CD14-positive monocyte (primary cell): ENCODE results near the gene ZNF511. TPM values are rescaled to one million over a fixed set of nuclear protein-coding genes. Genes with fewer than 3 reads are reported as not detected.

ENCODE experiments used
- DNase-seq, 3 donors: peaks; one replicate each; pipeline ENCODE4 v3.0.0-alpha.2; 2011 to 2022
- H2AFZ ChIP-seq: 2 replicates; pipeline ENCODE4 v1.6.0; 2012; ENCODE audit warnings: mild to moderate bottlenecking, low read depth, low read length, inconsistent platforms; ENCODE audit not compliant: insufficient read depth, poor library complexity, severe bottlenecking
- H3K27ac ChIP-seq, 2 donors: 1 replicate in 1 of 2; 2 replicates in 1 of 2; pipeline ENCODE4 v1.5.1; 2012 to 2013; ENCODE audit warnings: low read length in 2 of 2, control low read depth in 1 of 2, inconsistent platforms in 1 of 2, low read depth in 1 of 2, mild to moderate bottlenecking in 1 of 2
- H3K27me3 ChIP-seq, 2 donors: one replicate each; pipeline versions ENCODE4 v1.6.0 to v1.6.1; 2011 to 2013; ENCODE audit warnings: low read length in 2 of 2; ENCODE audit not compliant: control insufficient read depth in 2 of 2, insufficient read depth in 2 of 2
- H3K36me3 ChIP-seq, 2 donors: replicated peaks in 1 of 2; 1 replicate in 1 of 2; 2 replicates in 1 of 2; pipeline versions ENCODE4 v1.5.1 to v1.6.1; 2012 to 2013; ENCODE audit warnings: low read length in 2 of 2, control low read depth in 1 of 2, inconsistent platforms in 1 of 2, mild to moderate bottlenecking in 1 of 2; ENCODE audit not compliant: insufficient read depth in 2 of 2, control insufficient read depth in 1 of 2
- H3K4me1 ChIP-seq, 2 donors: 1 replicate in 1 of 2; 2 replicates in 1 of 2; pipeline versions ENCODE4 v1.5.1 to v1.6.1; 2012 to 2013; ENCODE audit warnings: low read length in 2 of 2, control low read depth in 1 of 2, inconsistent platforms in 1 of 2, mild to moderate bottlenecking in 1 of 2, moderate library complexity in 1 of 2; ENCODE audit not compliant: insufficient read depth in 2 of 2, control insufficient read depth in 1 of 2
- H3K4me2 ChIP-seq: replicated peaks from 2 replicates; pipeline ENCODE3; 2012; ENCODE audit warnings: low read length, moderate library complexity, mild to moderate bottlenecking; ENCODE audit not compliant: poor library complexity, severe bottlenecking; ENCODE audit errors: extremely low read depth
- H3K4me3 ChIP-seq, 3 experiments: fragments of 200-600 bp in 1 of 3; sonication (generic) in 1 of 3; replicated peaks in 1 of 3; 1 replicate in 2 of 3; 2 replicates in 1 of 3; pipeline ENCODE4 v1.5.1; 2011 to 2013; ENCODE audit warnings: low read length in 3 of 3, mild to moderate bottlenecking in 3 of 3, control low read depth in 2 of 3, low read depth in 2 of 3, inconsistent platforms in 1 of 3, moderate library complexity in 1 of 3
- H3K79me2 ChIP-seq: 2 replicates; pipeline ENCODE4 v1.6.0; 2012; ENCODE audit warnings: mild to moderate bottlenecking, control low read depth, inconsistent platforms, low read length, moderate library complexity; ENCODE audit not compliant: insufficient read depth
- H3K9ac ChIP-seq: 2 replicates; pipeline ENCODE4 v1.6.0; 2017; ENCODE audit warnings: low read length, mild to moderate bottlenecking; ENCODE audit not compliant: insufficient read depth, poor library complexity, severe bottlenecking
- H3K9me3 ChIP-seq, 2 donors: replicated peaks in 1 of 2; 1 replicate in 1 of 2; 2 replicates in 1 of 2; pipeline versions ENCODE4 v1.5.1 to v1.6.1; 2012 to 2013; ENCODE audit warnings: low read length in 2 of 2, control low read depth in 1 of 2; ENCODE audit not compliant: control insufficient read depth in 1 of 2, insufficient read depth in 1 of 2
- H4K20me1 ChIP-seq: 2 replicates; pipeline ENCODE4 v1.6.0; 2012; ENCODE audit warnings: mild to moderate bottlenecking, low read length, control low read depth, moderate library complexity; ENCODE audit not compliant: insufficient read depth
- H3K27ac Mint-ChIP-seq, 7 donors: one replicate each; pipeline ENCODE4 v1.8.0; 2020; ENCODE audit warnings: mild to moderate bottlenecking in 7 of 7, mixed read lengths in 7 of 7, moderate library complexity in 6 of 7, inconsistent platforms in 2 of 7
- H3K27me3 Mint-ChIP-seq, 3 donors: one replicate each; pipeline ENCODE4 v1.8.0; 2021 to 2022; ENCODE audit warnings: low read depth in 3 of 3, mild to moderate bottlenecking in 3 of 3, mixed read lengths in 3 of 3, moderate library complexity in 3 of 3, inconsistent platforms in 1 of 3
- H3K36me3 Mint-ChIP-seq, 2 donors: one replicate each; pipeline ENCODE4 v1.8.0; 2020; ENCODE audit warnings: mixed read lengths in 2 of 2, inconsistent platforms in 1 of 2, mild to moderate bottlenecking in 1 of 2
- H3K4me1 Mint-ChIP-seq: one replicate; pipeline ENCODE4 v1.8.0; 2020; ENCODE audit warnings: mild to moderate bottlenecking, mixed read lengths
- H3K4me3 Mint-ChIP-seq, 2 donors: one replicate each; pipeline ENCODE4 v1.8.0; 2020; ENCODE audit warnings: mild to moderate bottlenecking in 2 of 2, mixed read lengths in 2 of 2, moderate library complexity in 1 of 2
- H3K9me3 Mint-ChIP-seq, 7 donors: one replicate each; pipeline ENCODE4 v1.8.0; 2020 to 2022; ENCODE audit warnings: mixed read lengths in 7 of 7, mild to moderate bottlenecking in 6 of 7, moderate library complexity in 6 of 7, inconsistent platforms in 2 of 7
- WGBS: methylation state at CpG from one replicate; pipeline ENCODE4 v1.1.5; 2013; ENCODE audit warnings: missing lambda C conversion rate; ENCODE audit not compliant: insufficient coverage; 5-methylcytosine and 5-hydroxymethylcytosine counted together
- intact Hi-C, 2 donors: fragments of 100-400 bp; cut with micrococcal nuclease; formaldehyde crosslinking; loops; one replicate each; pipeline versions ENCODE4 v1.15.0 to v1.15.1; 2023
- polyA plus RNA-seq, 3 donors: library from polyadenylated mRNA; depleted of rRNA in 1 of 3; unstranded in 2 of 3; stranded (reverse) in 1 of 3; fragments of 300-500 nt in 2 of 3; fragments of >200 nt in 1 of 3; fragmentation: Illumina TruSeq in 2 of 3; gene quantifications; 1 replicate in 2 of 3; 2 replicates in 1 of 3; pipeline ENCODE4 v1.2.3, GENCODE V29; 2012 to 2021
- TF ChIP-seq, protein P1 (sequence below): fragments of 200-600 bp; IDR thresholded peaks from one replicate; pipeline ENCODE4 v1.8.0; 2022; ENCODE audit warnings: antibody characterized with exemption, mild to moderate bottlenecking

The ZNF511 gene
- polyA plus RNA-seq, 3 donors = 30.3 to 118 (median 84.7) TPM

DNA sequence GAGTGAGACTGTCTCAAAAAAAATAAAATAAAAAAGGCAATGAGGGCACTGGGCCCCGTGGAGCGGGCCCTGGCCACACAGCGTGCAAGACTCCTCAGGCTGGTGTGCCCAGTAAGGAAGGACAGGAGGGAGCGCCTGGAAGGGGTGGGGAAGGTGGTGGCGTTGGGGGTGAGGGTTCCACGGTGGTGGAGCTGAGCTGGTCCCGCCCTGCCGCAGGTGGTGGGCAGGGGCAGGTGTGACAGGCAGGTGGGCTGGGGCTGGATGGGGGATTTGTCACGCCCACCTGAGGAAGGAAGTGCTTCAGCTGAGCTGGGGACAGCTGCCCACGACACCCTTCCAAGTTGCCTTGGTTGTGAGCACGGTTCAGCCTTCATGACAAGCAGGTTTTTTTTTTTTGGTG lies 37.7 kb downstream of the ZNF511 start:
- Histone ChIP-seq H3K27ac (no peak overlapping the region), H3K4me3 (no peak overlapping the region), H2AFZ (no peak overlapping the region), H3K9me3 (peaks cover 0 to 3% of the 10 kb centered on the region in 2 donors), H3K4me2 (no peak overlapping the region), H3K4me1 (no peaks in the 10 kb centered on the region), H3K9ac (no peak overlapping the region), H3K79me2 (no peaks in the 10 kb centered on the region), H3K27me3 (peaks cover 0 to 22% of the 10 kb centered on the region in 2 donors), H4K20me1 (no peaks in the 10 kb centered on the region), H3K36me3 (no peaks in the 10 kb centered on the region)
- H3K9me3 Mint-ChIP-seq = peaks cover 0 to 5% (median 0%) of the 10 kb centered on the region in 7 donors
- no peak for DNase-seq
- no peaks in the 10 kb centered on the region for H3K36me3 Mint-ChIP-seq
- TF ChIP-seq, protein P1, sequence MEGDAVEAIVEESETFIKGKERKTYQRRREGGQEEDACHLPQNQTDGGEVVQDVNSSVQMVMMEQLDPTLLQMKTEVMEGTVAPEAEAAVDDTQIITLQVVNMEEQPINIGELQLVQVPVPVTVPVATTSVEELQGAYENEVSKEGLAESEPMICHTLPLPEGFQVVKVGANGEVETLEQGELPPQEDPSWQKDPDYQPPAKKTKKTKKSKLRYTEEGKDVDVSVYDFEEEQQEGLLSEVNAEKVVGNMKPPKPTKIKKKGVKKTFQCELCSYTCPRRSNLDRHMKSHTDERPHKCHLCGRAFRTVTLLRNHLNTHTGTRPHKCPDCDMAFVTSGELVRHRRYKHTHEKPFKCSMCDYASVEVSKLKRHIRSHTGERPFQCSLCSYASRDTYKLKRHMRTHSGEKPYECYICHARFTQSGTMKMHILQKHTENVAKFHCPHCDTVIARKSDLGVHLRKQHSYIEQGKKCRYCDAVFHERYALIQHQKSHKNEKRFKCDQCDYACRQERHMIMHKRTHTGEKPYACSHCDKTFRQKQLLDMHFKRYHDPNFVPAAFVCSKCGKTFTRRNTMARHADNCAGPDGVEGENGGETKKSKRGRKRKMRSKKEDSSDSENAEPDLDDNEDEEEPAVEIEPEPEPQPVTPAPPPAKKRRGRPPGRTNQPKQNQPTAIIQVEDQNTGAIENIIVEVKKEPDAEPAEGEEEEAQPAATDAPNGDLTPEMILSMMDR = no peak
- 55% methylated on average over 8 of the region's 11 CpGs for WGBS
- intact Hi-C loops = no loop called here
- H3K27ac Mint-ChIP-seq = no peak overlapping the region
- no peaks in the 10 kb centered on the region for H3K4me1 Mint-ChIP-seq
- no peak overlapping the region for H3K4me3 Mint-ChIP-seq
- H3K27me3 Mint-ChIP-seq = peaks cover 25 to 53% (median 35%) of the 10 kb centered on the region in 3 donors

GRCh38 chr10:133347710-133348517 lies 39.2 kb downstream of the ZNF511 start:
- WGBS = 73% methylated on average over 11 of the region's 16 CpGs
- Mint-ChIP-seq H3K9me3 (peaks cover 0 to 5% (median 0%) of the 10 kb centered on the region in 7 donors), H3K27me3 (peaks cover 16 to 49% (median 31%) of the 10 kb centered on the region in 3 donors), H3K36me3 (no peaks in the 10 kb centered on the region), H3K27ac (peak overlapping the region in 1 of 7 donors; percentile 41), H3K4me1 (no peaks in the 10 kb centered on the region), H3K4me3 (no peak overlapping the region)
- Histone ChIP-seq H3K9me3 (peaks cover 0 to 3% of the 10 kb centered on the region in 2 donors), H3K27me3 (peaks cover 0 to 14% of the 10 kb centered on the region in 2 donors), H3K4me2 (no peak overlapping the region), H3K9ac (no peak overlapping the region), H3K4me3 (no peak overlapping the region), H3K4me1 (no peaks in the 10 kb centered on the region), H2AFZ (no peak overlapping the region), H4K20me1 (no peaks in the 10 kb centered on the region), H3K27ac (no peak overlapping the region), H3K79me2 (no peaks in the 10 kb centered on the region), H3K36me3 (no peaks in the 10 kb centered on the region)
- no peak for DNase-seq
- TF ChIP-seq, protein P1 = no peak
- intact Hi-C loops = no loop called here
